Neuronal stem cell (in vitro differentiated cells): ENCODE data around the gene SHROOM3.

Experiments used
- DNase-seq: peaks from one replicate; pipeline ENCODE4 v3.0.0-alpha.2; 2013; ENCODE audit warnings: low spot score
- H2AFZ ChIP-seq: one replicate; pipeline ENCODE4 v1.6.1; 2013; ENCODE audit warnings: mild to moderate bottlenecking, low read length, inconsistent platforms
- H2AK5ac ChIP-seq: 2 replicates; pipeline ENCODE4 v1.6.1; 2013; ENCODE audit warnings: low read depth, mild to moderate bottlenecking, inconsistent platforms, low read length, moderate library complexity, mixed read lengths
- H2BK120ac ChIP-seq: 2 replicates; pipeline ENCODE4 v1.6.1; 2013; ENCODE audit warnings: low read depth, mild to moderate bottlenecking, inconsistent platforms, low read length, moderate library complexity, mixed read lengths
- H2BK12ac ChIP-seq: one replicate; pipeline ENCODE4 v1.6.1; 2013; ENCODE audit warnings: low read length, inconsistent platforms
- H2BK15ac ChIP-seq: 2 replicates; pipeline ENCODE4 v1.6.1; 2013; ENCODE audit warnings: mild to moderate bottlenecking, low read length, inconsistent platforms, mixed read lengths
- H2BK5ac ChIP-seq: one replicate; pipeline ENCODE4 v1.6.1; 2013; ENCODE audit warnings: inconsistent platforms, mild to moderate bottlenecking, low read length, moderate library complexity
- H3K14ac ChIP-seq: one replicate; pipeline ENCODE4 v1.6.1; 2013; ENCODE audit warnings: low read length, inconsistent platforms
- H3K18ac ChIP-seq: 2 replicates; pipeline ENCODE4 v1.6.1; 2013; ENCODE audit warnings: low read length, inconsistent platforms
- H3K23ac ChIP-seq: 2 replicates; pipeline ENCODE4 v1.6.1; 2013; ENCODE audit warnings: low read depth, mild to moderate bottlenecking, mixed read lengths, low read length, inconsistent platforms; ENCODE audit not compliant: poor library complexity
- H3K27ac ChIP-seq: replicated peaks from 3 replicates; pipeline ENCODE4 v1.5.1; 2013; ENCODE audit warnings: low read length, inconsistent platforms
- H3K27me3 ChIP-seq, 3 experiments: 2 replicates each; pipeline ENCODE4 v1.6.1; 2013; ENCODE audit warnings: low read length in 3 of 3, mild to moderate bottlenecking in 2 of 3, inconsistent platforms in 1 of 3, low read depth in 1 of 3, mixed read lengths in 1 of 3, moderate library complexity in 1 of 3; ENCODE audit not compliant: control insufficient read depth in 3 of 3, insufficient read depth in 3 of 3
- H3K36me3 ChIP-seq, 2 donors: replicated peaks in 1 of 2; 2 replicates each; pipeline ENCODE4 v1.6.1; 2013; ENCODE audit warnings: low read length in 2 of 2; ENCODE audit not compliant: control insufficient read depth in 2 of 2, insufficient read depth in 2 of 2
- H3K4ac ChIP-seq: 2 replicates; pipeline ENCODE4 v1.6.1; 2013; ENCODE audit warnings: inconsistent platforms, mild to moderate bottlenecking, low read length, moderate library complexity
- H3K4me1 ChIP-seq, 2 donors: 1 replicate in 1 of 2; 2 replicates in 1 of 2; pipeline ENCODE4 v1.6.1; 2013; ENCODE audit warnings: low read length in 2 of 2, low read depth in 1 of 2; ENCODE audit not compliant: control insufficient read depth in 2 of 2, insufficient read depth in 1 of 2
- H3K4me2 ChIP-seq: one replicate; pipeline ENCODE4 v1.6.1; 2013; ENCODE audit warnings: mild to moderate bottlenecking, low read length, inconsistent platforms; ENCODE audit not compliant: insufficient read depth, poor library complexity, severe bottlenecking
- H3K4me3 ChIP-seq, 2 donors: 2 replicates each; pipeline ENCODE4 v1.5.1; 2013; ENCODE audit warnings: low read length in 2 of 2, mild to moderate bottlenecking in 2 of 2, inconsistent platforms in 1 of 2, moderate library complexity in 1 of 2
- H3K79me1 ChIP-seq: one replicate; pipeline ENCODE4 v1.6.1; 2013; ENCODE audit warnings: low read depth, mild to moderate bottlenecking, inconsistent platforms, low read length, moderate library complexity
- H3K9ac ChIP-seq: one replicate; pipeline ENCODE4 v1.6.1; 2013; ENCODE audit warnings: mild to moderate bottlenecking, low read depth, low read length, inconsistent platforms; ENCODE audit not compliant: poor library complexity
- H3K9me3 ChIP-seq, 2 donors: replicated peaks in 1 of 2; 2 replicates each; pipeline versions ENCODE3 to v1.6.1; 2013; ENCODE audit warnings: low read length in 2 of 2, mild to moderate bottlenecking in 2 of 2, inconsistent platforms in 1 of 2, low read depth in 1 of 2, mixed read lengths in 1 of 2, moderate library complexity in 1 of 2; ENCODE audit not compliant: control insufficient read depth in 2 of 2, insufficient read depth in 1 of 2
- H4K8ac ChIP-seq: one replicate; pipeline ENCODE4 v1.6.1; 2013; ENCODE audit warnings: low read depth, mild to moderate bottlenecking, inconsistent platforms, low read length, moderate library complexity
- H4K91ac ChIP-seq: one replicate; pipeline ENCODE4 v1.6.1; 2013; ENCODE audit warnings: low read length, low read depth, mild to moderate bottlenecking, inconsistent platforms; ENCODE audit not compliant: poor library complexity
- WGBS, 2 donors: extraction: QIAGEN DNeasy Blood & Tissue Kit; methylation state at CpG; one replicate each; pipeline ENCODE4 v1.1.7; 2013; ENCODE audit warnings: missing lambda C conversion rate in 2 of 2, mixed read lengths in 1 of 2; ENCODE audit not compliant: insufficient read length in 2 of 2, insufficient replicate concordance in 1 of 2; ENCODE audit errors: extremely low coverage in 2 of 2; 5-methylcytosine and 5-hydroxymethylcytosine counted together

SHROOM3 gene

DNA sequence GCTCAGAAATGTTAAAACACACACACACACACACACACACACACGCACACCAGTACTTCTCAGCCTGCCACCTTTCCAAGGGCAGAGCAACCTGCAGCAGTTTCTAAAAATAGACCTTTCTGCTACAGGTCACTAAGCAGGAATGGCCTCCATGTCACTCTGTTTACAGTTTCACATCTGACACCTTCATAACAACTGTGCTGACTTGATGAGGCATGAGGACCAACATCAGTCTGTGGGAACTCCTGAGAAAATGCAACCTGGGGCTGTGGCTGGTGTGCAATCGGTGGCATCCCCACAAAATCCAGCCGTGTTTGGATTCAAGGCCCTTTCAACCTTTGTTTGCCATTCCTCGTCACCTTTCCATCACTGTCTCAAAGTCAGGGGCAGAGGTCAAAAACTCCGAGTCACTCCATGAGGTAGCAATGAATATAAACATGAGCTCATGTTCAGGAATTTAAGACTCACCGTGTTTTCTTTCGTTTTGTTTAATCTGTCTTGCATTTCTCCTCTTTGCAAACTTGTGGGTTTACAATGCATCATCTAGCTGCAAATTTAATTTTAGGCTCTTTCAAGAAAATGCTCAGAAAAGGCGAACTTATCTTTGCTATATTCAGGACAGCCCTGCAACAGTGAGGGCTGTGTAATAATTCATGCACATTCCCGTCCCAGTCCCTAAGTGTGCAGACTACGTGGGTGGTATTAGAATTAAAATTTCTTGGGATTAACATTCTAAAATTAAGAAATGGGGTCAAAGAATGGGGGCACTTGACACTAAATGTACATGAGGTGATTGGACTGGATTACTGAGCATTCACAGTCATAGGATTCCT, 135.3 kb downstream of the SHROOM3 start:
- H3K4me3 ChIP-seq = no peak overlapping the region
- peaks cover 10 to 24% of the 10 kb centered on the region in 2 donors for H3K36me3 ChIP-seq
- no peaks in the 10 kb centered on the region for H3K27me3 ChIP-seq
- H3K14ac ChIP-seq = no peak overlapping the region
- DNase-seq = no peak
- H3K9ac ChIP-seq = no peak overlapping the region
- H2BK120ac ChIP-seq = no peak overlapping the region
- no peak overlapping the region for H4K8ac ChIP-seq
- H4K91ac ChIP-seq = no peak overlapping the region
- H2BK5ac ChIP-seq = no peak overlapping the region
- peaks cover 8 to 25% of the 10 kb centered on the region in 2 donors for H3K4me1 ChIP-seq
- H2AFZ ChIP-seq = no peak overlapping the region
- no peak overlapping the region for H2BK12ac ChIP-seq
- H2BK15ac ChIP-seq = no peak overlapping the region
- no CpG with 5 or more reads among the region's 10 CpGs for WGBS, 2 donors
- H2AK5ac ChIP-seq = no peak overlapping the region
- no peak overlapping the region for H3K27ac ChIP-seq
- H3K9me3 ChIP-seq = peaks cover 0 to 18% of the 10 kb centered on the region in 2 donors
- no peak overlapping the region for H3K18ac ChIP-seq
- H3K4ac ChIP-seq = no peak overlapping the region
- no peak overlapping the region for H3K4me2 ChIP-seq
- H3K23ac ChIP-seq = no peak overlapping the region
- H3K79me1 ChIP-seq = no peaks in the 10 kb centered on the region

DNA sequence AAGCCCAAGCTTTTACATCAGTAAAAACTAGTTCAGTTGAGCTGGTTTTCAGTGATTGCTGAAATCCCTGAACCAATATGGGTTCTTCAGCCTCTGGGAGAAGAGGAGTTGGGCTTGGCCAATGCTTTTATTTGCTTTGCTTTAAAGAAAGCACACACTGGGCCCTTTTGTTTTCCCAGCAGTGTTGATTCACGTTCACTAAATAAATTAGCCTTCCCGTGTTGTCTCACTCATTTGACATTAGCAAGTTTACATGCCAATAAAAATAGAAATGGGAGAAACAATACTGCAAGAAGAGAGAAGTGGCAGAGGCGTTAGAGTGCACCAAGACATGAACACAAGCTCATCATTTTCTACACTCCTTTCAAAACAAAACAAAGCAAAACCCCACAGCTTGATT, 136.2 kb downstream of the SHROOM3 start:
- Histone ChIP-seq H2BK12ac (no peak overlapping the region), H3K27me3 (no peaks in the 10 kb centered on the region), H3K4me1 (peaks cover 8 to 25% of the 10 kb centered on the region in 2 donors), H3K4ac (no peak overlapping the region), H3K4me3 (no peak overlapping the region), H2BK15ac (no peak overlapping the region), H4K91ac (no peak overlapping the region), H3K23ac (no peak overlapping the region), H3K18ac (no peak overlapping the region), H2BK5ac (no peak overlapping the region), H4K8ac (no peak overlapping the region), H3K27ac (no peak overlapping the region), H2BK120ac (no peak overlapping the region), H3K79me1 (no peaks in the 10 kb centered on the region), H3K14ac (no peak overlapping the region), H3K9me3 (peaks cover 0 to 18% of the 10 kb centered on the region in 2 donors), H2AFZ (no peak overlapping the region), H3K9ac (no peak overlapping the region), H3K4me2 (no peak overlapping the region), H3K36me3 (peaks cover 10 to 24% of the 10 kb centered on the region in 2 donors), H2AK5ac (no peak overlapping the region)
- no peak for DNase-seq
- WGBS, 2 donors = no CpG with 5 or more reads among the region's 3 CpGs

DNA sequence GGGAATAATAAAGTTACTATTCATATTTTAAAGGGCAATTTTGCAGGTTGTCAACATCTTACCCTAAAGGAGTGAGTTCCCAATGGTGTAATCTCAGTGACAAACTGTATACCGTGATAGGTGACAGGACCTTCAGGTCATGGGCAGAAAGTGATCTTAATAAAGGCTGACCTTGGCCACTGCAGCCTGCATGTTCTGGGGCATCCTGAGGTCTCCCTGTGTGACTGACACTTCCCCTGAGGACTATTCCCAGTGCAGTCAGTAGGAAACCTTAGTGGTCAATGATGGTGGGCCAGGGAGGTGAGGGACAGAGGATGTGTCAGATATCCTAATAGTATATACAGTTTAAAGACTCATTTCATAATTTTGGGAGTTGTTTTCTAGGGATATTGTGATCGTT, 137.2 kb downstream of the SHROOM3 start:
- H2BK120ac ChIP-seq = no peak overlapping the region
- no peak overlapping the region for H3K23ac ChIP-seq
- peaks cover 8 to 25% of the 10 kb centered on the region in 2 donors for H3K4me1 ChIP-seq
- no peak overlapping the region for H3K14ac ChIP-seq
- no peak overlapping the region for H2BK12ac ChIP-seq
- no peaks in the 10 kb centered on the region for H3K79me1 ChIP-seq
- no peak overlapping the region for H3K18ac ChIP-seq
- WGBS, 2 donors = no CpG with 5 or more reads among the region's 2 CpGs
- H2AFZ ChIP-seq = no peak overlapping the region
- peaks cover 0 to 18% of the 10 kb centered on the region in 2 donors for H3K9me3 ChIP-seq
- H3K27me3 ChIP-seq = no peaks in the 10 kb centered on the region
- no peak overlapping the region for H4K91ac ChIP-seq
- no peak overlapping the region for H2AK5ac ChIP-seq
- no peak overlapping the region for H3K4ac ChIP-seq
- no peak for DNase-seq
- H3K36me3 ChIP-seq = peaks cover 10 to 24% of the 10 kb centered on the region in 2 donors
- no peak overlapping the region for H3K9ac ChIP-seq
- no peak overlapping the region for H3K27ac ChIP-seq
- H2BK15ac ChIP-seq = no peak overlapping the region
- no peak overlapping the region for H2BK5ac ChIP-seq
- no peak overlapping the region for H4K8ac ChIP-seq
- H3K4me2 ChIP-seq = no peak overlapping the region
- no peak overlapping the region for H3K4me3 ChIP-seq

- no peak overlapping the region for H3K14ac ChIP-seq
- no peak overlapping the region for H2BK5ac ChIP-seq
- no peak overlapping the region for H2AFZ ChIP-seq
- peaks cover 0 to 18% of the 10 kb centered on the region in 2 donors for H3K9me3 ChIP-seq
- H4K8ac ChIP-seq = no peak overlapping the region
- H3K79me1 ChIP-seq = no peaks in the 10 kb centered on the region
- no peak overlapping the region for H2BK12ac ChIP-seq
- H3K4me2 ChIP-seq = no peak overlapping the region
- no peak overlapping the region for H3K4me3 ChIP-seq
- H3K4ac ChIP-seq = no peak overlapping the region
- H3K18ac ChIP-seq = no peak overlapping the region
- no peak overlapping the region for H3K23ac ChIP-seq
- H3K9ac ChIP-seq = no peak overlapping the region
- peaks cover 0 to 2% of the 10 kb centered on the region in 2 donors for H3K4me1 ChIP-seq
- peaks cover 9 to 28% of the 10 kb centered on the region in 2 donors for H3K36me3 ChIP-seq
- H3K27me3 ChIP-seq = no peaks in the 10 kb centered on the region
- no CpG with 5 or more reads among the region's 4 CpGs for WGBS, 2 donors
- H2BK120ac ChIP-seq = no peak overlapping the region
- H2AK5ac ChIP-seq = no peak overlapping the region
- no peak overlapping the region for H3K27ac ChIP-seq
- DNase-seq = no peak
- H2BK15ac ChIP-seq = no peak overlapping the region
- H4K91ac ChIP-seq = no peak overlapping the region
Observed at GRCh38 chr4:76576824-76577223, 141.8 kb downstream of the SHROOM3 start.
